ENCODE results near the gene NUDT7.
A peak's percentile ranks its signal among the peaks of the same experiment; 100 is the strongest.

NUDT7 gene

GRCh38 chr16:77767211-77767610, 44.9 kb downstream of the NUDT7 start:
- H3K36me3 ChIP-seq (ENCODE audit: control insufficient read depth in 1 of 2, insufficient read depth in 2 of 2, low read depth in 1 of 2, low read length in 2 of 2) = no peaks in the 10 kb centered on the region
- H2BK120ac ChIP-seq (ENCODE audit: low read depth, low read length) = no peak overlapping the region
- no peak overlapping the region for H3K4me2 ChIP-seq (ENCODE audit: low read length, poor library complexity, severe bottlenecking)
- H2BK15ac ChIP-seq (ENCODE audit: low read depth, poor library complexity, severe bottlenecking) = no peak overlapping the region
- H3K14ac ChIP-seq (ENCODE audit: low read length in 2 of 2) = no peak overlapping the region
- no peak overlapping the region for H3K9ac ChIP-seq (ENCODE audit: low read length)
- H2BK12ac ChIP-seq (ENCODE audit: low read length in 2 of 2) = no peak overlapping the region
- no peak overlapping the region for H2BK5ac ChIP-seq (ENCODE audit: low read depth, low read length, poor library complexity, severe bottlenecking)
- H3K4me3 ChIP-seq (ENCODE audit: insufficient read depth in 1 of 2, low read depth in 1 of 2, low read length in 2 of 2) = no peak overlapping the region
- DNase-seq = no peak
- no peak overlapping the region for H2AFZ ChIP-seq (ENCODE audit: low read depth, low read length)
- no peak overlapping the region for H3K4ac ChIP-seq (ENCODE audit: low read depth in 1 of 2, low read length in 2 of 2)
- H4K8ac ChIP-seq (ENCODE audit: low read length) = no peak overlapping the region
- no peaks in the 10 kb centered on the region for H3K4me1 ChIP-seq (ENCODE audit: control insufficient read depth, insufficient read depth, low read depth, low read length)
- H3K18ac ChIP-seq (ENCODE audit: low read depth in 1 of 2, low read length in 2 of 2) = no peak overlapping the region
- H3K79me1 ChIP-seq (replicated peaks; ENCODE audit: low read length, poor library complexity, severe bottlenecking) = no peaks in the 10 kb centered on the region
- H2AK5ac ChIP-seq (ENCODE audit: low read length, severe bottlenecking) = no peak overlapping the region
- no peak overlapping the region for H4K91ac ChIP-seq (ENCODE audit: low read length)
- H3K9me3 ChIP-seq (ENCODE audit: control insufficient read depth, low read length) = no peaks in the 10 kb centered on the region
- H3K27ac ChIP-seq (ENCODE audit: low read length, poor library complexity, severe bottlenecking) = no peak overlapping the region
- no peaks in the 10 kb centered on the region for H3K27me3 ChIP-seq (ENCODE audit: control insufficient read depth in 1 of 2, insufficient read depth in 1 of 2, low read length in 2 of 2)
- H3K23ac ChIP-seq (ENCODE audit: low read length in 2 of 2) = no peak overlapping the region
- WGBS = 100% methylated on average over 2 of the region's 4 CpGs

- Histone ChIP-seq H2BK5ac (ENCODE audit: low read depth, low read length, poor library complexity, severe bottlenecking) (no peak overlapping the region), H3K9ac (ENCODE audit: low read length) (no peak overlapping the region), H3K4ac (ENCODE audit: low read depth in 1 of 2, low read length in 2 of 2) (no peak overlapping the region), H4K91ac (ENCODE audit: low read length) (no peak overlapping the region), H2AK5ac (ENCODE audit: low read length, severe bottlenecking) (no peak overlapping the region), H3K79me1 (replicated peaks; ENCODE audit: low read length, poor library complexity, severe bottlenecking) (no peaks in the 10 kb centered on the region), H3K27me3 (ENCODE audit: control insufficient read depth in 1 of 2, insufficient read depth in 1 of 2, low read length in 2 of 2) (no peaks in the 10 kb centered on the region), H3K18ac (ENCODE audit: low read depth in 1 of 2, low read length in 2 of 2) (no peak overlapping the region), H3K4me3 (ENCODE audit: insufficient read depth in 1 of 2, low read depth in 1 of 2, low read length in 2 of 2) (no peak overlapping the region), H2AFZ (ENCODE audit: low read depth, low read length) (no peak overlapping the region), H2BK120ac (ENCODE audit: low read depth, low read length) (no peak overlapping the region), H2BK12ac (ENCODE audit: low read length in 2 of 2) (no peak overlapping the region), H3K9me3 (ENCODE audit: control insufficient read depth, low read length) (no peaks in the 10 kb centered on the region), H3K23ac (ENCODE audit: low read length in 2 of 2) (no peak overlapping the region), H3K36me3 (ENCODE audit: control insufficient read depth in 1 of 2, insufficient read depth in 2 of 2, low read depth in 1 of 2, low read length in 2 of 2) (no peaks in the 10 kb centered on the region), H2BK15ac (ENCODE audit: low read depth, poor library complexity, severe bottlenecking) (no peak overlapping the region), H3K27ac (ENCODE audit: low read length, poor library complexity, severe bottlenecking) (no peak overlapping the region), H3K14ac (ENCODE audit: low read length in 2 of 2) (no peak overlapping the region), H3K4me2 (ENCODE audit: low read length, poor library complexity, severe bottlenecking) (no peak overlapping the region), H3K4me1 (ENCODE audit: control insufficient read depth, insufficient read depth, low read depth, low read length) (no peaks in the 10 kb centered on the region), H4K8ac (ENCODE audit: low read length) (no peak overlapping the region)
- DNase-seq = no peak
- 96% methylated on average over 3 of the region's 3 CpGs for WGBS
These were observed 45.5 kb downstream of the NUDT7 start for GRCh38 chr16:77767826-77768225.

GRCh38 chr16:77775911-77776909, 53.9 kb downstream of the NUDT7 start:
- no peaks in the 10 kb centered on the region for H3K9me3 ChIP-seq (ENCODE audit: control insufficient read depth, low read length)
- no peaks in the 10 kb centered on the region for H3K27me3 ChIP-seq (ENCODE audit: control insufficient read depth in 1 of 2, insufficient read depth in 1 of 2, low read length in 2 of 2)
- no peak overlapping the region for H2BK5ac ChIP-seq (ENCODE audit: low read depth, low read length, poor library complexity, severe bottlenecking)
- H3K4ac ChIP-seq (ENCODE audit: low read depth in 1 of 2, low read length in 2 of 2) = no peak overlapping the region
- no peak overlapping the region for H4K91ac ChIP-seq (ENCODE audit: low read length)
- H3K27ac ChIP-seq (ENCODE audit: low read length, poor library complexity, severe bottlenecking) = no peak overlapping the region
- H3K18ac ChIP-seq (ENCODE audit: low read depth in 1 of 2, low read length in 2 of 2) = peak overlapping the region in 1 of 2 experiments; percentile 79
- H2BK15ac ChIP-seq (ENCODE audit: low read depth, poor library complexity, severe bottlenecking) = no peak overlapping the region
- H4K8ac ChIP-seq (ENCODE audit: low read length) = no peak overlapping the region
- no peak overlapping the region for H3K23ac ChIP-seq (ENCODE audit: low read length in 2 of 2)
- no peak overlapping the region for H2AFZ ChIP-seq (ENCODE audit: low read depth, low read length)
- no peak overlapping the region for H3K9ac ChIP-seq (ENCODE audit: low read length)
- H3K4me2 ChIP-seq (ENCODE audit: low read length, poor library complexity, severe bottlenecking) = no peak overlapping the region
- no peak overlapping the region for H2AK5ac ChIP-seq (ENCODE audit: low read length, severe bottlenecking)
- H3K79me1 ChIP-seq (replicated peaks; ENCODE audit: low read length, poor library complexity, severe bottlenecking) = no peaks in the 10 kb centered on the region
- WGBS = 57% methylated on average over 6 of the region's 6 CpGs
- peak overlapping the region in 1 of 2 experiments; percentile 41 for H3K14ac ChIP-seq (ENCODE audit: low read length in 2 of 2)
- H3K4me3 ChIP-seq (ENCODE audit: insufficient read depth in 1 of 2, low read depth in 1 of 2, low read length in 2 of 2) = no peak overlapping the region
- DNase-seq = peak; percentile 37
- no peaks in the 10 kb centered on the region for H3K36me3 ChIP-seq (ENCODE audit: control insufficient read depth in 1 of 2, insufficient read depth in 2 of 2, low read depth in 1 of 2, low read length in 2 of 2)
- H3K4me1 ChIP-seq (ENCODE audit: control insufficient read depth, insufficient read depth, low read depth, low read length) = peaks cover 2% of the 10 kb centered on the region
- H2BK120ac ChIP-seq (ENCODE audit: low read depth, low read length) = no peak overlapping the region
- H2BK12ac ChIP-seq (ENCODE audit: low read length in 2 of 2) = peak overlapping the region in 1 of 2 experiments; percentile 48

- DNase-seq = no peak
- no peak overlapping the region for H2BK120ac ChIP-seq (ENCODE audit: low read depth, low read length)
- no peaks in the 10 kb centered on the region for H3K9me3 ChIP-seq (ENCODE audit: control insufficient read depth, low read length)
- no peak overlapping the region for H2BK5ac ChIP-seq (ENCODE audit: low read depth, low read length, poor library complexity, severe bottlenecking)
- H2AK5ac ChIP-seq (ENCODE audit: low read length, severe bottlenecking) = no peak overlapping the region
- no peak overlapping the region for H2BK12ac ChIP-seq (ENCODE audit: low read length in 2 of 2)
- H3K4me1 ChIP-seq (ENCODE audit: control insufficient read depth, insufficient read depth, low read depth, low read length) = peaks cover 2% of the 10 kb centered on the region
- H4K8ac ChIP-seq (ENCODE audit: low read length) = no peak overlapping the region
- H3K27ac ChIP-seq (ENCODE audit: low read length, poor library complexity, severe bottlenecking) = no peak overlapping the region
- H3K4me2 ChIP-seq (ENCODE audit: low read length, poor library complexity, severe bottlenecking) = no peak overlapping the region
- no peak overlapping the region for H3K9ac ChIP-seq (ENCODE audit: low read length)
- H3K23ac ChIP-seq (ENCODE audit: low read length in 2 of 2) = no peak overlapping the region
- H4K91ac ChIP-seq (ENCODE audit: low read length) = no peak overlapping the region
- no peaks in the 10 kb centered on the region for H3K36me3 ChIP-seq (ENCODE audit: control insufficient read depth in 1 of 2, insufficient read depth in 2 of 2, low read depth in 1 of 2, low read length in 2 of 2)
- no peak overlapping the region for H2BK15ac ChIP-seq (ENCODE audit: low read depth, poor library complexity, severe bottlenecking)
- H3K4ac ChIP-seq (ENCODE audit: low read depth in 1 of 2, low read length in 2 of 2) = no peak overlapping the region
- no peak overlapping the region for H2AFZ ChIP-seq (ENCODE audit: low read depth, low read length)
- WGBS = 85% methylated on average over 4 of the region's 4 CpGs
- H3K27me3 ChIP-seq (ENCODE audit: control insufficient read depth in 1 of 2, insufficient read depth in 1 of 2, low read length in 2 of 2) = no peaks in the 10 kb centered on the region
- H3K18ac ChIP-seq (ENCODE audit: low read depth in 1 of 2, low read length in 2 of 2) = no peak overlapping the region
- H3K79me1 ChIP-seq (replicated peaks; ENCODE audit: low read length, poor library complexity, severe bottlenecking) = no peaks in the 10 kb centered on the region
- H3K14ac ChIP-seq (ENCODE audit: low read length in 2 of 2) = no peak overlapping the region
- H3K4me3 ChIP-seq (ENCODE audit: insufficient read depth in 1 of 2, low read depth in 1 of 2, low read length in 2 of 2) = no peak overlapping the region
These were observed 55.4 kb downstream of the NUDT7 start for GRCh38 chr16:77777745-77778144.
